ENCODE data around the gene STK39. TPM values are rescaled to one million over a fixed set of nuclear protein-coding genes. Genes with fewer than 3 reads are reported as not detected.

Gene STK39
- total RNA-seq, 4 donors from 2014 or later: 17.4 to 27.6 (median 20.6) TPM

DNA sequence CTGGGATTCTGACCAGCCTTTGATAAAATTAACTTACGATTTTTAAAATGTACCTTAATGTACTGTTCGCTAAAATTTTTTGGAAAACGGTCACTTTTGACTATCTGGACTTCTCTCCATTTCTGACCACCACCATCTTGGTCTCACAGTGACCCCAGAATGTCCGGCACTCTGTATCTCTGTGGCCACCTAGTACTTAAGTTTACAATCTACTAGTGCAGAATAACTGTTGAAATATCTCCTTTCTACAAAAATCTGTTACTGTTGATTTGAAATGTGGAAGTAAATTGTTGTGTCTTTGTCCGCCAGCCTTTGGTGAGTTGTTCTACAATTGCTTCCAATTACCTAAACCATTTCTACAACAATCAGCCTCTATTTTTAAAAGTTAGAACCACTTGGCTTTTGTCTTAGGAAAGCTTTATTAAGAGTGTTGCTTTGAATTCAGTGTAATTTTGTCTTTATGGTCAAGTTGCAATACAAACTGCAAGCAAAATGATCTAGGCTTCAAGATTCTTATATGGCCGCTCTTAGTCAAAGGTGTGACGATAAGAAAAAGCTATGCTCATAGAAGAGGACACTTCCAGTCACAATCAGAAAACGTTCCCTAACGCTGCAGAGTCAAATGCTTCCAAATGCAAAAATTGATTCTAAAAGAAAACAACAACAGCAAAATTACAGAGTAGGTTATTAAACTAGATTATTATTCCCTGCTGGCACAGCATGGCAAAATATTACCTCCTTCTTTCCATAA is 283.3 kb downstream of the STK39 start:
- Histone ChIP-seq H3K4me3 (no peak overlapping the region), H3K27ac (no peak overlapping the region), H3K9me3 (no peaks in the 10 kb centered on the region), H3K27me3 (no peaks in the 10 kb centered on the region), H3K36me3 (peaks cover 0 to 18% (median 0%) of the 10 kb centered on the region in 3 donors), H3K4me1 (peaks cover 0 to 29% (median 0%) of the 10 kb centered on the region in 3 donors)
- intact Hi-C loops (cut with DNase I): no loop called here
- 94 to 95% methylated on average over 9 of the region's 9 CpGs for WGBS, 2 donors
- no peak for DNase-seq
- no peak for TF ChIP-seq POLR2A (IDR thresholded peaks at IDR 0.05)
- TF ChIP-seq CTCF (IDR thresholded peaks at IDR 0.05): no peak

DNA sequence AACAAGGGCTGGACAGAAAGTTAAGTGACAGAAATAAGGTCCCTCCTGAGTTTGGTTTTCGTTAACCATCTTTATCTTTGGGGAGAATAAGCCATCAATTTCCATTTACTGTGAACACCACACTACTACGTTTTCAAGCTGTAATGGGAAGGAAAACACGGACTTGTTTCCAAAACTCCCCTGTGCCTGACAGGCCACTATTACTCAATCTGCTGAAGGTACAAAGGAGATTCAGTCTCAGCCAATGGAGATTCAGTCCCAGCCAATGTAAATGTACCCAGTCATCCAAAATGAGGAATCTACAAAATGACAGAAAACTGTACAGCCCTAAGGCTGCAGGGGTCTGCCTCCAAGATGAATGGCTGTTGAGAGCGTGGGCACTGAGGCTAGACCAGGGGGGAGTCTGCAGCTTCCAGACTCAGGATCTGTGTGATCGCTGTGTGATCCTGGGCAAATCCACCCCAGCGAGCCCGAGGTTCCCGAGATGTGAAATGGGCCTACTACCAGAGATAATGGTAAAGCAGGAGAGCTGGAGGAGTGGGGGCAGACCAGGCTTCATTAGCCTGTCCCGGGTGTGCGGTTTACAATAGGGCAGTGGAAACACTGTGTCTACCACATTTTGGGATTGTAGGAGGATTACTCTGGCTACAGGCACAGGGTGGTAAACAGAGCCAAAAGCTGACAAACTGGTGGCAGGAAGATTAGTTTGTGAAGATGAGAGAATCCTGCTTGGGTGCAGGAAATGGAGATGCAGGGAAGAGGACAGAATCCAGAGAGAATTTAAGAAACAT is 284.8 kb downstream of the STK39 start:
- TF ChIP-seq POLR2A (IDR thresholded peaks at IDR 0.05) (no peak), CTCF (IDR thresholded peaks at IDR 0.05) (no peak)
- intact Hi-C loops (cut with DNase I): no loop called here
- H3K27ac ChIP-seq: no peak overlapping the region
- no peak for DNase-seq
- H3K27me3 ChIP-seq: no peaks in the 10 kb centered on the region
- H3K9me3 ChIP-seq: no peaks in the 10 kb centered on the region
- H3K4me3 ChIP-seq: no peak overlapping the region
- H3K36me3 ChIP-seq: peaks cover 0 to 18% (median 0%) of the 10 kb centered on the region in 3 donors
- WGBS, 2 donors: 64 to 95% methylated on average over 5 to 9 of the region's 10 CpGs
- peaks cover 0 to 26% (median 0%) of the 10 kb centered on the region in 3 donors for H3K4me1 ChIP-seq

DNA sequence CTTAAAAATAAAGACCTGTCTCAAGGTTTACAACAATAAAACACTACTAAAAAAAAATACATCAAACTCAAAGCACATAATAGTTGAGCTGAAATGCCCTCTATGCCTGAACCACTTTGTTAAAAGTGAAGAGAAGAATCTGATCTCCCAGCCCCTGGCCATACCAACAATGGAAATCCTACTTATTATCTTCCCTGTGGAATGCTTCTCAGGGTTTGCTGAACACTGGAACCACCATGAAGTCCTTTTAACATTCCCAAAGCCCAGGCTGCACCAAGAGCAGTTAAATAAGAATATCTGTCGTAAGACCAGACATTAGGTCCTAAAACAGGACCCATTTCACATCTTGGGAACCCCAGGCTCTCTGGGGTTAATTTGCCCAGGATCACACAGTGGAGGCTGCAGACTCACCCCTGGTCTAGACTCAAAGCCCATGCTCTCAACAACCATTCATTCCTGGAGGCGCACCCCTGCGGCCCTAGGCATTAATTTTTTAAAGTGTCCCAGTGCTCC is 285.8 kb downstream of the STK39 start:
- intact Hi-C loops (cut with DNase I): no loop called here
- WGBS, 2 donors: 94% methylated on average over 3 of the region's 3 CpGs
- Histone ChIP-seq H3K4me3 (no peak overlapping the region), H3K27ac (no peak overlapping the region), H3K9me3 (no peaks in the 10 kb centered on the region), H3K36me3 (peaks cover 0 to 18% (median 0%) of the 10 kb centered on the region in 3 donors), H3K4me1 (peaks cover 0 to 17% (median 0%) of the 10 kb centered on the region in 3 donors), H3K27me3 (no peaks in the 10 kb centered on the region)
- DNase-seq: no peak
- TF ChIP-seq CTCF (IDR thresholded peaks at IDR 0.05) (no peak), POLR2A (IDR thresholded peaks at IDR 0.05) (no peak)

DNA sequence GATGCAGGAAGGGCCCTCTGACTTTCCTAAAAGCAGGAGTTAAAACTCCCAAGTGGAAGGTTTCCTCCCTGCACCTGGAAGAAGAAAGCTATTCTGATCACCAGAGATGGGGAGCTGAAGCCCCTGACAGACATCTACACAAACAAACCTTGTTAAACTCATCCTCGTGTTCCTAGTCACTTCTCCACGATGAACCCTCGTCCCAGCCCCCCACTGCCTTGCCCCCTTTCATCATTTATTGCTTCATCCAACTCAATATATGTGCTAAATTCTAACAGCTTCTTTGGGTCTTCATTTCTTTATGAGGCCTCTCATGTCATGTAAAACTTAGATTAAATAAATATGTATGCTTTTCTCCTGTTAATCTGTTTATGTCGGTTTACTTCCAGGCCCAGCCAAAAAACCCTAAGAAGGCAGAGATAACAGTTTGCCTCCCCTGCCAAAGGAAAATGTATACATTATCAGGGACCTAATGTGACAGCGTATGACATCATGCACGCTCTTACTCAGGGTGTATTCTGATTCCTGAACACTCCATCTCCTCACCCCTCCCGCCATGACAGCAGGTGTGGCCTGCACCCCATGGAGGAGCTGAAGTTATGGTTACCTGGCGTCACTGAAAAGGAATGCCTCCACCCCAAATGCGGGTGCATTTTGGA is 287.2 kb downstream of the STK39 start:
- H3K4me3 ChIP-seq: no peak overlapping the region
- no peak for DNase-seq
- H3K9me3 ChIP-seq: no peaks in the 10 kb centered on the region
- peaks cover 0 to 17% (median 0%) of the 10 kb centered on the region in 3 donors for H3K4me1 ChIP-seq
- 87 to 91% methylated on average over 8 of the region's 9 CpGs for WGBS, 2 donors
- H3K27ac ChIP-seq: peak overlapping the region in 1 of 4 donors; percentile 42
- intact Hi-C loops (cut with DNase I): no loop called here
- H3K27me3 ChIP-seq: no peaks in the 10 kb centered on the region
- TF ChIP-seq CTCF (IDR thresholded peaks at IDR 0.05) (no peak), POLR2A (IDR thresholded peaks at IDR 0.05) (no peak)
- H3K36me3 ChIP-seq: peaks cover 0 to 18% (median 0%) of the 10 kb centered on the region in 3 donors
